GM21367 (cell line): ENCODE data around the gene MED27.
"Not testable (repeated sequence)": the region's sequence is repeated elsewhere in the genome, so short reads cannot be mapped to it uniquely, and the experiment has no call there.

Experiments
- ATAC-seq: cut with Tn5 transposase; IDR thresholded peaks from one replicate; pipeline ENCODE4 v1.9.1; 2021; ENCODE audit not compliant: unreplicated experiment

MED27 gene

DNA sequence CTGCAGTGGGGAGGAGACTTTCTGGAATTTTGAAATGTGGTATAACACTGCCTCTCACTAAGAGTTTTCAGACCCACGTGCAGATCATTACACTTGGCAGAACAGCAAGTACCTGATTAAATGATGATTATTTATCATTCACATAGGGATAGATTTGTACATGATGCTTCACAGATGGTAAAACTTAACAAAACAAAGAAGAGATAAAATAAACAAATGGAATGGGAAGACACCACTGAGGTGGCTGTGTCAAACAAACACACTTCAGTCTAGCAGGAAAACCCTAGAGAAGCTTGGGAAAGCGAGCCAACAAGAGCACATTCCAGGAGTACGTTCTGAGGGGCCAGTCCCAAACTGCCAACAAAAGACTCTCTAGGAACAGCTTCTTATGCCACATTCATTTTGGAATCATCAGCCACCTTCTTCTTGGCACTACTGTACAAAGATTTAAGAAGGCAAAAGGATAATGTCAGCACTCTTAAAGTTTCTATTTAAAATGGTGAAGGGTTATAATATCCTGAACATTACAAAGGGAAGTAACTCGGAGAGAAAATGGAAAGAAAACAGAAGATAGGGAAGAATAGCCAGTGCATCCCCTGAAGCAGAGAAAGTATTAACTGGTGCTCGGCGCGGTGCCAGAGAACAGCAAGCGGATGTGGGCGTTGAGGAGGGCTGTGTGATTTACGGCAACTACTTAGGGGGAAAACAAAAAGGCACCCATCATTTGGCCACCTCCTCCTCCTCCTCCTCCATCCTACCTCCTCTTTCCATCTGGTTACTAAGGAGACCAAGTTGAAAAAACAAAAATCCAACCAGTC is 1.6 kb downstream of the MED27 start:
- ATAC-seq, result no peak

DNA sequence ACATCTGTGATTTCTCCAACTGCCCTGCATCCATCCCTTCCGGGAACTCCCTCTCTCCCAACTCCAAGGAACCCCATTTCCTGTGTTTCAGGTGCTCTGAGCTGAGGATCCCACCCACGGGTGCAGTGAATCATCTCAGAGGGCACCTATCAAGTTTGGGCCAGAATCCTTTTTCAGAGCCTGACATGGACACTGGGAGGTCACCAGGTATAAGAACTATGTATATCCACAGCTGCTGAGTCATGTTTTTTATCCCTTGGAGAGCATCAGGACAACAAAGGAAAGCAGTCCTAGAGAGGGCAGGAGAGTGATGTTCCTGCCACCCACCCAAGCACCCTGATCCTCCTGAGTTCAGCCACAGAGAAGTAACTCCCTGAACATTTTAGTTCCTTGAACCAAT is 3.8 kb downstream of the MED27 start:
- no peak for ATAC-seq

DNA sequence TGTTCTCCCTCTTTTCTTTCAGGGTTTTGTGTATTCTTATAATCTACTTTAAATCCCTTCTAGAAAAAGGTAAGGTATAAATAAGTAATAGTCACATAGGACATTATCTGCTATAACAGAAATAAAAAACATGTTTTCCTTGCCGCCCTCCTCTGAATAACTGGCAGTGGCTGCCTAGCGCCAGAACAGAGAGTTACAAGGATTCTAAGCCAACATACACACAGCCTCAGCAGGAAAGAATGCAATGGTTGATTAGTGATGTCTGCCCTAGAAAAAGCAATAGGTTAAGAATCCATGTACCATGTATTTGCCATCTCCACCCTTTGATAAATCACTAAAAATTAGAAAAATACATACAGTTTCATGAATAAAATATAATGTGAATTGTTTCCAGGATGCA is 4.9 kb downstream of the MED27 start:
- ATAC-seq, result no peak

DNA sequence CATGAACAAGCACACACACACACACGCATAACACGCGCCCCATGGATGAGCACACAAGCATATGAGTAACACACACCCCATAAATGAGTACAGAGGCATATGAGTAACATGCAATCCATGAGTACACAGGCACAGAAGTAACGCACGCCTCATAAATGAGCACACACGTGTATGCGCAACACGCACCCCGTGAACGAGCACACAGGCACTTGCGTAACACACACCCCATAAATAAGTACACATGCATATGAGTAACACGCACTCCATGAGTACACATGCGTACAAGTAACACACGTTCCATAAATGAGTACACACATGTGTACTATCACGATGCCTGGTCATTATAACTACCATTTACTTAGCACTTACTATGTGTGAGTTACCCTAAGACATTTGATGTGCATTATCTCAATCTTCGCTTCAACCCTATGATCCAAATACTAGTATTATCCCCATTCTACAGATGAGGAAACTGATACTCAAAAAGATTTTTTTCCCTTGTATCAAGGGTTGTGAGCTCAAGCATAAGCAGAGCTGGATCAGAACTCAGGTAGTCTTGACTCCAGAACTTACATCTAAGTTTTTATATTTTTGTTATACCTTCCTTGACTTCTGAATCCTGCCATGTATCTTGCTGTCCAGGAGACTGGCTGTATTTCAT is 7.7 kb downstream of the MED27 start:
- no peak for ATAC-seq

DNA sequence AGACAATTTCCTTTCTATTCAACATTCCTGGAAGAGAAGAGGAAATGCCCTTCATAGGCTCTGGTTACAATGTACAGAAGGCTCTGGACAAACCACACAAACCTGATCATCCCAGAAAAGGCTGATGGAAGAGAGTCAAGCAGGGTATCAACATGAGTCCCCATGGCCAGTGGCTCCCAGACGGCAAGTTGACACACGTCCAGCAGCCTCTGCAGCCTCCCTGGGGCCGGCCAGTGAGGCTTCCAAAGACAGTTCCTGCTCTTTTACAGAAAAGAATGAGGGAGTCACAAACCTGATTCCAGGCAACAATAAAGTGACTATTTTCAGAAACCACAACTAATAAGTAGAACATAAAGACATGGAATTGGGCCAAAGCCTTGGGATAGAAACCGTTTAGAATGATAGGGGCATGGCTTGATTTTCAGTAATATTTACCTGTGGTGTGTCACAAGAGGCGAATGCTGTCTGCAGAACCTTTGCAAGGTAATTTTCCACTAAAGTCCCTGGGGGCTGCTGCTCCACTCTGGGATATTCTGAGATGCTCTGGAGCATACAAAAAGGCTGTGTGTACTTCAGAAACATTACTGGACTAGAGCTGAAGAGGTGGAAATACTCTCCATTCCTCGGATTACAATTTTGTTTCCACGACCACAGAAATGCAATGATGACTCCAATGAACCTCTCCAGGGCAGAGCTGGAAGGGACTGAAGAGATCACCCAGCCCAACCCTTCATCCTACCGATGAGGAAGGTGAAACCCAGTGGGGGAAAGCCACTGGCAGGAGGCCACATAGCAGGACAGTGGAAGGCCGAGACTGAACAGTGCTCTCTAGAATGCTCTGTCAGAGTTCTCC is 10.4 kb downstream of the MED27 start:
- no peak for ATAC-seq

DNA sequence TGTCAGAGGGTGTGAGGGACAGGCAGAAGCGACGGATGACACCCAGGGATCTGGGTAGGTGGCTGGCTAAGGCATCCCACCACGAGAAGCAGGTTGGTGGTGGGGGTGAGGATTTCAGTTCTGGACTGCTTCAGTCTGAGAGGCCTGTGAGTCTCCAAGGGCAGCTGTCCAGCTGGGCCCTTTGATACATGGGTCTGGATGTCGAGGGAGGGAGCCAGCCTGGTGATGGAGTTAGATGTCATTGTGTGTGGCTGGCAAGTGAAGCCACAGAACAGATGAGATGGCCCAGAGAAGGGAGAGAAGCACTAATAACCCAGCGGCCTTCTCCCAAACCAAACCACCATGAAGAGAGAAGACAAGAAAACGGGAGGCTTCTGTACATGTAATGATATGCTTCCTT is 11.1 kb downstream of the MED27 start:
- ATAC-seq, result no peak

DNA sequence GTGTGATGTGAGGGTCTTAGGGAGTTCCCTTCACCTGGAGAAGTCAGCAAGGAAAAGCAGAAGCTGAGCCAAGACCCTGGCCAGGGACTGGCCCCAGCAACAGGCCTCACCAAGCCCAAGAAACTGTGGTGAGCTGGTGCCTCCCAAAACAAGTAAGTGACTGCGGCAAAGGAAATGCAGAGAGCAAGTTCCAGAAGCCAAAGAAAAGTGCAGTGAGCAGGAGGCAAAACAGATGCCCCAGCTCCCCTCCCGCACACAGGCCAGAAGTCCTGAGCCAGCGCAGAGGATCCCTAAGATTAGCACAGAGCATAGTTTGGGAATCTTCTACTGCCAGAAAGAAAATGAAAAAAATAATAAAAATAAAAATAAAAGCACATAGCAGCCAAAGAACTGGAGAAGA is 13.2 kb downstream of the MED27 start:
- ATAC-seq, result no peak

DNA sequence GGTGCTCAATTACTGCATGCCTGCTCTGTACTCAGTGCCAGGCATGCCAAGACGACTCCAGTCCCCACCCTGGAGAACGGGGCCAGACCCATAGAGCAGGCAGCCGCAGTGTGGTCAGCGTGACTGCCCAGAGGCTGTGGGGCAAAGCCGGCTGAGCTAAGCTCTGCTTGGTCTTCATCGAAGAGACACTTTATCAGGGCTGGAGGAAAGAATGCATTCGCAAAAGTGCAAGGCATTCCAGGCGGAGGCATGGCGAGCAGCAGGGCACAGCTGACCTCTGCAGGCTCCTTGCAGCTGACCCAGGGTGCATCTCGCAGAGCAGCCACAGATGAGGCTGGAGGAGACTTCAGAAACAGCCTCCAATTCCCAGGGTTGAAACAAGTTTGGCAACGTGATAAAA is 13.6 kb downstream of the MED27 start:
- no peak for ATAC-seq

DNA sequence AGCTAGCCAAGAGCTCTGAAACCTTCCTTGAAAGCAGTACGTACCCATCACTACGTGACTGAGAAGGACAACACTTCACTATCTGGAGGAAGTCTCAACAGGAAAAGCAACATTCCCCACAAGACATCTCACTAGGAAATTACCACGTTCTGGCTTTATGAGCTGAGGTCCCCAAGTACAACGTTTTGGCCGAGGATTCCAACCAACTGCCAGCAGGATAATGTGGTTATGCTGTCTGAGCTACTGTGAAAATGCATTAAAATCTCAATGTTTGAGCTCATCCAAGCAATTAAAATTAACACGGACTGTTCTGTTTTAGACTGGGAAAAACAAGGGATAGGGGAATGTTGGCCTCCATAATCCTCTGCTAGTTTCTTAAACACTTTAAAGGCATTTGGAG is 16.4 kb downstream of the MED27 start:
- no peak for ATAC-seq

DNA sequence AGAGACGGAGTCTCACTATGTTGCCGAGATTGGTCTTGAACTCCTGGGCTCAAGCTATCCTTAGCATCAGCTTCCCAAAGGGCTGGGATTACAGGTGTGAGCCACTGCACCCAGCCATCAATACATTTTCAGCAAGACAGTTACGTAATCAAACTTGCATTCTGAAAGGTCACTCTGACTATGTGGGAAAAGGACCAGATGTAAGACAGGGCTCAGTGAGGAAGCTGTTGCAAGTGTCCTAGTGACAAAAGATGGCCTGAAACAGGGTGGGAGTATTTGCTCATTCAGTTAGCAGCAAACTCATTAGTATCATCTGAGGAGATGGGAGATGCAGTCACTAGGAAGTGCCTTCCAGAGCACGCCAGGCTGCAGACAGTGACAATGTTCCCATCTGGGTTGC is 16.9 kb downstream of the MED27 start:
- ATAC-seq, result no peak

DNA sequence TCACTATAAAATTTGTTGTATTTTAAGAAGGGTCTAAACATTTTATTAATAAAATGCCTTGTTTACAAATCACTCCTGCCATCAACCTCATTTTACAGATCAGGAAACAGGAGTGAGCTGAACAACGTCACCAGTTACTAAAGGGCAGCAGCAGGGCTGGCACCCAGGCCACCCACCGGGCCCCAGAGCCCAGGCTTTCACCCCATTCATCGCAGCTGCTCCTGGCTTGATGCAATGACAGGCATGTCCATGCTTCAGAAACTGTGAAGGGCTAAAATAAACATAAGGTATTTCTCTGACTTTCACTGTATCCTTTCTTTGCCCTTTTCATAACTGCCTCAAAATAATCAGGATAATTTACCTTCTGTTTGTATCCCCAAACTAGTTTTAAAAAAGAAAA is 18.1 kb downstream of the MED27 start:
- no peak for ATAC-seq

DNA sequence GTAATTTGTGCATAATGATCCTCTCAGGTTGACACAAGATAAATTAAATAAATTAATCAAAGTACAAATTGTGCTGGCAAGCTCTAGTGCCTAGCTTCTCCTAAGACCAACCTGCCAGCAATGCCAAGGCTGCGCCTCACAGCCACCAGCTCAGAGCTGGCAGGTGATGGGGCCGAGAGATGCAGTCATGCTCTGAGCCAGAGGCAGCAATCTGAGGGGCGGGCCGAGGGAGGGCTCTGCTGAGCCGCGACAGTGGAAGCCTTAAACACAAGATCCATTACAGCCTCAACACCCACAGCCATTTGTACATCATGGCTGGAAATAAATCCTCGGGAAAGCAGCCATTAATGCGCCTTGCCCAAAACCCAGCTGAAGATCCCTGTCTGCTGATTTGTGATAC is 20.3 kb downstream of the MED27 start:
- no peak for ATAC-seq

DNA sequence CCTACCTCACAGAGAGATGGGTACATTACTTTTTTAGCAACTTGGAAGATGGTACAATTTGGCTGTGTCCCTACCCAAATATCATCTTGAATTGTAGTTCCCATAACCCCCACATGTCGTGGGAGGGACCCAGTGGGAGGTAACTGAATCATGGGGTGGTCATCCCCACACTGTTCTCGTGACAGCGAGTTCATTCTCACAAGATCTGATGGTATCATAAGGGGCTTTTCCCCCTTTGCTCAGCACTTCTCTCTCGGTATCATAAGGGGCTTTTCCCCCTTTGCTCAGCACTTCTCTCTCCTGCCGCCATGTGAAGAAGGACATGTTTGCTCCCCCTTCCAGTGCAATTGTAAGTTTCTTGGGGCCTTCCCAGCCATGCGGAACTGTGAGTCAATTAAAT is 21.4 kb downstream of the MED27 start:
- ATAC-seq, result not testable (repeated sequence)

DNA sequence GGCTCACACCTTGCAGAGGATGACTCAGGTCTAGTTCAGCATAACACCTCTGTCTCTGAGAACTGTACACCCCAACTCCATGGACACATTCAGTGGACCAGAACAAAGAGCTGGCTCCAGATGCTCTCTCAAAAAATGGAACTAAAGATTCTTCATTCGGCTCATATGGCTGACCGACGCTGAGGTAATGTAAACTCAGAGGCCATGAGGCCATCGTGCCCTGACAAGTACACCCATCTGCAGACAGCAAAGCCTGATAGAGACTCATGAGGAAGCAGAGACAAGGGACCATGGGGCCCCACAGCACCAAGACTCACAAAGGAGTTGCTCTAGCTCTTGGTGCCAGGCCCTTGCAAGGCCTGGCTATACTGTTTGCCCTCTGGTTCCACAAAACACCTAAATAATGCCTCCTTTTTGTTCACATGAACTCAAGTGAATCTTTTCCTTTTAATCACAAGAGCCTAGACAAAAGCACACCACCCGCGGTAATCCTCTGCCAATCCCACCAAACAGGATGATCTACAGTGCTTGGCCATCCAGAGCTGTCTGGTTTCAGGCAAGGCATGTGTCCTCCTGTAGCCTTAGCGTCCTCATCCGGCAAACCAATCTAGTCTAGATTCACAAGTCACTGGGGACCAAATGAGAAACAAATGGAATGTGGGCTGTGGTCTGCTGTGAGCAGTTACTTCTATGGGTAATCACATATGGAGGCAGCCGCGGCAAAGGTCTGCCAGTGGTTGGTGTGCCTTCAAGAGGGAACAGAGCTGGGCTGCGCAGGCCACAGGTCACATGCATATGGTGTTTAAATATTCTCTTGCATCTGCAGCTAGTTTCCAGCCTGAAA is 22.7 kb downstream of the MED27 start:
- ATAC-seq, result no peak

DNA sequence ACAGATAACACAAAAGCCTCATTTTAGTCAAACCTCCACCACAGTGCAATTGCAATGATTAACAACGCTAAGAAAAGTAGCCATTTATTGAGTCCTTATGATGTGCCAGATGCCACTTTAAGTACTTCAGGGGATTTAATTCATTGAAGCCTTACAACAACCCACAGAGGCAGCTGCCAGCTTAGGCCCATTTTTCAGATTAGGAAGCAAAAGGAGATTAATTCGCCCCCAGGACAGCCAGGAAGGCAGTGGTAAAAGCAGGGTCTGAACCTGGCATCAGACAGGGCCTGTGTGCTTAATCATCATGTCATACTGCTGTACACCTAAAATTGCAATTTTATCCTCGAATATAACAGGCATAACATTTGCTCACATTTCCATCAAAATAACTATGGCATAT is 23.9 kb downstream of the MED27 start:
- ATAC-seq, result no peak

DNA sequence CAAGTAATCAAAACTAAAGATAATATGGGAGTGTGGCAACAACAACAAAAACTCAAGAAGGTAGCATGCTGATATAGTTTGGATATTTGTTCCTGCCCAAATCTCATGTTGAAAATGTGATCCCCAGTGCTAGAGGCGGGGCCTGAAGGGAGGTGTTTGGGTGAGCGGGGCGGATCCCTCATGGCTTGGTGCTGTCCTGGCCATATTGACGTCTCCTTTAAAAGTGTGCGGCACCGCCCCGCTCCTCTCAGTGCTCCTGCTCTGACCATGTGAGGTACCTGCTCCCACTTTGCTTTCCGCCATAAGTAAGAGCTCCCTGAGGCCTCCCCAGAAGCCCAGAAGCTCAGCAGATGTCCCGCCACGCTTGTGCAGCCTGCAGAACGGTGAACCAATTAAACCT is 25.6 kb downstream of the MED27 start:
- ATAC-seq, result no peak

DNA sequence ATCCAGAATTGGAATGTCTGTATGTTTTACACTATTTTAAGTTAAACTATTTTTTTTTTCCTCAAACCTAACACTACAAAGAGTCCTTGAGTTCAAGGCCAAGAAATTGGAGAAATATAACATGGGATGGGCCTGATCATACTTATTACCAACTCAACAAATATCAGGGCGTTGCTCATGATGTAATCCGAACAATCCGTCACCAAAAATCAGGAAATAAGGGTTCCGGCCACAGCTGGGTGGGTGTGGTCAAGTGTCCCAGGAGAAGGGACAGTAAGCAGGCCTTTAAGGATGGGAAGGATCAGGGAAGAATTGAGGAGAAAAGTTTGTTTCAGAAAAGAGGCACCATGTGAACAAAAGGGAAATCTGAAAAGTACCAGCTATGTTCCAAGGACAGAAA is 29.8 kb downstream of the MED27 start:
- ATAC-seq, result no peak

DNA sequence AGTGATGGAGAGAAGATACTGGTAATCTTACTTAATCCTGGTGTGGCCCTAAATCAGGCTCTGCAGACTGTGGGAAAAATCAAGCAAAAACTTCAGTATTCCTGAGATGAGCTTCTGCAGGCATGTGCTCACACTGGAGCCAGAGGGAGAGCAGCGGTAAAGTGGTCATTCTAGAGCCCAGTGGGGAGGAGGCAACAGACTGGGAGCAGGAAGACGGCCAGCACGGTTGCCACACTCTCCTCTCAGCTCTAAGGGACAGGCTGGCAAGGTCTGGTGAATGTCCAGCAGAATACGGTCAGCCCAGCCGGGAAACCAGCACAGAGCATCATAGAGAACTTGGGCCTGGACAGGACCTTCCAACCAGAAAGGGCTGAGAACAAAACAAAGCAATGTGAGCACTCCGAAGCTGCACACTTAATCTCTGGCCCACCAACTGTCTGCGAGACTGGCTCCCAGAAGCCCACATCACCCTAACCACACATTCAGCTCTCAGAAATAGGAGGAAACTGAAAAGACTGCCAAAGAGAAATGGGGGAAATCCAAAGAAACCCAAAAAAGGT is 30.3 kb downstream of the MED27 start:
- no peak for ATAC-seq

DNA sequence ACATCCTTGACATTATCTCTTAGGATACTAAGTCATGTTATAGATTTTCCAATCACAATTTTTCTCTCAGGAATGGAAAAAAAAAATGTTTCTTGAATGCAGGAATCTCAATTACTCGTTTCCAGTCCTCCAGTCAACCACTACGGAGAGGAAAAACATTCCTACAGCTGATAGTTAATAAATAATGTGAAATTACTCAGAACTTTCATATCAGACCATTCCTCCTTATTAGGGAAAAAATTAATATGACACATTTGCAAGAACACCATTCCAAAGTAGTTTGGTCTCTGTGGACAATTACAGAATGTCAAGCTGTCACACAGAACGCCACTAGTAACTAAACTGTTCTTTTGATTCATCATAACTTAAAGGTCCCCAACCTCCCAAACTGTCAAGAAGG is 31.5 kb downstream of the MED27 start:
- ATAC-seq, result no peak

DNA sequence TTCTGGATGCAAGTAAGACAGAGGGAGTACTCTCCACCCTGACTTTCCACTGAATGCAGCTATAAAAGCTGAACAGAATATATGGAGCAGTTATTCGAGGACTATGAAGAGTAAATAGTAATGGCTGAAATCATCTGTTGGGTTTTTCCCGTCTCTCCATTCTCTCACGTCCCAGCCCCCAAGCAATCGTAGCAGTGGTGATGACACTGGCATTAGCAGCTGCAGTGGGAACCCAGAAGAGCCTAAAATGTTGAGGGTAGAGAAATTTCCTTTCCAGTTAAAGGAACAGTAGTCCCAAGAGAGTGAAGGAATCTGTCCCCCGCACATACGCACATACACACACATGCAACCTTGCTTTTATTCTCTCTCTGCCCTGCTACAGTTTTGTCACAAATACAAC is 33.2 kb downstream of the MED27 start:
- ATAC-seq, result no peak
